IPS-15b (cell line): ENCODE data around the gene POLR2I.

Experiments
- H3K27me3 ChIP-seq: one replicate; pipeline ENCODE4 v1.6.1; 2013; ENCODE audit warnings: low read length; ENCODE audit not compliant: control insufficient read depth, insufficient read depth
- H3K36me3 ChIP-seq: one replicate; pipeline ENCODE4 v1.6.1; 2013; ENCODE audit warnings: low read length; ENCODE audit not compliant: control insufficient read depth, insufficient read depth
- H3K4me1 ChIP-seq: one replicate; pipeline ENCODE4 v1.6.1; 2013; ENCODE audit warnings: mild to moderate bottlenecking, low read length; ENCODE audit not compliant: control insufficient read depth, insufficient read depth
- H3K4me3 ChIP-seq: one replicate; pipeline ENCODE4 v1.5.1; 2013; ENCODE audit warnings: low read depth, low read length
- H3K9ac ChIP-seq: one replicate; pipeline ENCODE4 v1.6.1; 2013; ENCODE audit warnings: low read depth, mild to moderate bottlenecking, low read length
- H3K9me3 ChIP-seq: one replicate; pipeline ENCODE4 v1.6.1; 2013; ENCODE audit warnings: mild to moderate bottlenecking, low read length; ENCODE audit not compliant: control insufficient read depth, insufficient read depth

The POLR2I gene

DNA sequence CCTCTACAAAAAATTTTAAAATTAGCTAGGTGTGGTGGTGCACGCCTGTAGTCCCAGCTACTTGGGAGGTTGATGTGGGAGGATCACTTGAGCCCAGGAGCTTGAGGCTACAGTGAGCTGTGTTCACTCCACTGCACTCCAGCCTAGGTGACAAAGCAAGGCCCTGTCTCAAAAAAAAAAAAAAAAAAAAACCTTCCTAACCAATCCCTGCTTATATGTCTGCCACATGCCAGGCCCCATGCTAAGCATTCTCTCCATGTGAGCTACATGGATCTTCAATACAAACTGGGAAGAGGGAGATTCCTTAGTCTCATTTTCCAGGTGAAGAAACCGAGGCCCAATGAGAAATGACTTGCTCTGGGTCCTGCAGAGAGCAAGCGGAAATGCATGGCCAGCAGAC lies 6.0 kb downstream of the POLR2I start:
- no peak overlapping the region for H3K9ac ChIP-seq
- H3K36me3 ChIP-seq: peaks cover 29% of the 10 kb centered on the region
- H3K9me3 ChIP-seq: no peaks in the 10 kb centered on the region
- H3K4me1 ChIP-seq: peaks cover 11% of the 10 kb centered on the region
- no peak overlapping the region for H3K4me3 ChIP-seq
- no peaks in the 10 kb centered on the region for H3K27me3 ChIP-seq

DNA sequence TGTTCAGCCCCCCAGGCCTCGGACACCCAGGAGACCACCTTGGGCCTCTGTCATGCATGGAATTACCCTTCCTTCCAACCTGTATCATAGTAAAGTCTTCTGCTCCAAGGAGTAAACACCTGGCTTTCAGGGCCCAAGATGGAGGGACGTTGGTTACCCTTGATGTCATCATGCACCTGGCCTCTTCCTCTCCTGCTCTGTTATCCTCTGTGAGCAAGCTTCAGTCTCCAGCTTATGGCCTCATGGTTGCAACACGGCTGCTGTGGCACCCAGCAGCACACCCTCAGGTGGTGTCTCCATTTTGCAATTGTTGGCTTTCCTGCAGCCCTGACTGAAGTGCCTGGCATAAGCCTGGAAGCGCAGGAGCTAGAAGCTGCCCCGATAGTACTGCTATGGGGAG lies 7.7 kb downstream of the POLR2I start:
- H3K36me3 ChIP-seq: peaks cover 33% of the 10 kb centered on the region
- no peaks in the 10 kb centered on the region for H3K9me3 ChIP-seq
- no peak overlapping the region for H3K9ac ChIP-seq
- no peaks in the 10 kb centered on the region for H3K27me3 ChIP-seq
- H3K4me1 ChIP-seq: peaks cover 11% of the 10 kb centered on the region
- no peak overlapping the region for H3K4me3 ChIP-seq

DNA sequence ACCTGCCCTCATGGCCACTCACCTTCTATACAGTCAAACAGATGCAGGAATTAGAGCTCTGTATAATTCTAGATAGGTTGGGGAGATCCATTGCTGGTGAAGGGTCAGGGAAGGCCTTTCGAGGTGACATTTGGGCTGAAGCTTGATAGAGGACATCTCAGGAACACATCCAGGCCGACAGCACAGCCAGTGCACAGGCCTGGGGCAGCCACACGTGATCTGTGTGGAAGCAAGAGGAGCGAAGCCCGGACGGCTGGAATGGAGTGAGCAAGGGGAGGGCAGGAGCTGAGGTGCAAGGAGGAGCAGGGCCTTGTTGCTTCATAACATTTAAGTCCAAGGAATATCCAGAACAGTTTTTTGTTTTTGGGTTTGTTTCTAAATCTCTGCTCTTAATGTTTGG lies 8.2 kb downstream of the POLR2I start:
- H3K36me3 ChIP-seq: peaks cover 38% of the 10 kb centered on the region

GRCh38 chr19:36103842-36104552 lies 10.7 kb downstream of the POLR2I start:
- Histone ChIP-seq H3K4me3 (no peak overlapping the region), H3K9ac (no peak overlapping the region), H3K9me3 (no peaks in the 10 kb centered on the region), H3K27me3 (no peaks in the 10 kb centered on the region), H3K36me3 (peaks cover 59% of the 10 kb centered on the region), H3K4me1 (no peaks in the 10 kb centered on the region)

More for the DNA sequence above, 8.2 kb downstream of the POLR2I start:
- no peak overlapping the region for H3K4me3 ChIP-seq
- H3K27me3 ChIP-seq: no peaks in the 10 kb centered on the region
- no peaks in the 10 kb centered on the region for H3K9me3 ChIP-seq
- no peak overlapping the region for H3K9ac ChIP-seq
- peaks cover 9% of the 10 kb centered on the region for H3K4me1 ChIP-seq

- no peaks in the 10 kb centered on the region for H3K9me3 ChIP-seq
- no peak overlapping the region for H3K9ac ChIP-seq
- H3K4me1 ChIP-seq: no peaks in the 10 kb centered on the region
- H3K36me3 ChIP-seq: peaks cover 63% of the 10 kb centered on the region
- H3K4me3 ChIP-seq: no peak overlapping the region
- no peaks in the 10 kb centered on the region for H3K27me3 ChIP-seq
Measured at GRCh38 chr19:36103040-36103626, 11.5 kb downstream of the POLR2I start.

- Histone ChIP-seq H3K4me1 (no peaks in the 10 kb centered on the region), H3K9ac (no peak overlapping the region), H3K36me3 (peaks cover 71% of the 10 kb centered on the region), H3K9me3 (no peaks in the 10 kb centered on the region), H3K4me3 (no peak overlapping the region), H3K27me3 (no peaks in the 10 kb centered on the region)
Measured at GRCh38 chr19:36101550-36102327, 12.9 kb downstream of the POLR2I start.

GRCh38 chr19:36100476-36100875 lies 14.2 kb downstream of the POLR2I start:
- Histone ChIP-seq H3K4me1 (no peaks in the 10 kb centered on the region), H3K9ac (no peak overlapping the region), H3K4me3 (no peak overlapping the region), H3K36me3 (peaks cover 75% of the 10 kb centered on the region), H3K9me3 (no peaks in the 10 kb centered on the region), H3K27me3 (no peaks in the 10 kb centered on the region)

DNA sequence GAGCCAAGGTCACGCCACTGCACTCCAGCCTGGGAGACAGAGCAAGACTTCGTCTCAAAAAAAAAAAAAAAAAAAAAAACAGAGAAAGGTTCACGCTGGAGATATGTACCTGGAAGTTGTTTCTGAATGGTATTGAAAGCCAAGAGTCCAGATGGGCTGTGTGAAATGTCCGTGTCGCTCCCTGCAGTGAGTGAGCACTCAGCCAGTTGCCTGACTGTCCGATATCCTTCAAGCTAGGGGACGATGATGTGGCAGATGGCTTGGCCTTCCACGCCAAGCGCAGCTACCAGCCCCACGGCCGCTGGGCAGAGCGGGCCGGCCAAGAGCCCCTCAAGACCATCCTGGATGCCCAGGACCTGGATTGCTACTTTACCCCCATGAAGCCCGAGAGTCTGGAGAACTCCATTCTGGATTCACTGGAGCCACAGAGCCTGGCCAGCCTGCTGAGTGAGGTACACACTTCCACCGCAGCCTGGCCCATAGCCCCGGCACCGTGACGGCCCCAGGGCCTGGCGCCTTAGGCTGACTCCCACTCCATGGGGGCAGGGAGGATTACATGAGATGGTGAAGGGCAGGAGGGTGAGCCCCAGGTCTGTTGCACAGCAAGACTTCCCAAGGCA lies 15.4 kb downstream of the POLR2I start:
- Histone ChIP-seq H3K27me3 (no peaks in the 10 kb centered on the region), H3K36me3 (peaks cover 64% of the 10 kb centered on the region), H3K4me1 (no peaks in the 10 kb centered on the region), H3K4me3 (no peak overlapping the region), H3K9ac (no peak overlapping the region), H3K9me3 (no peaks in the 10 kb centered on the region)

DNA sequence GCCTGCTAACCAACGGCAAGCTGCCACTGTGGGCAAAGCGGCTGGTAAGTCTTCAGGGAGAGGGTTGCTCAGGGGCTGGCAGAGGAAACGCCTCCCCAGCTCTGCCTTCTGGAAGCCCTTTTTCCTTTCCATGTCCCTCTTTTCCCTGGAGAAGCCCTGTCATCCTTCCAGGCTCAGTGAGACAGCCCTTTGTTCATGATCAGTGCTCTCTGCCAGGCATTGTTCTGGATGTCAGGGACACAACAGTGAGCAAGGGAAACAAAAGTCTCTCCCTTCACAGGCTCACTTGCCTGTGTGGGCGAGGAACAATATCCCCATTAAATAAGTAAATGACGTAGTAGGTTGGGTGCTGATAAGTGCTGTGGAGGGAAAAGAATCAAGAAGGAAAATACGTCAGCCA lies 17.6 kb downstream of the POLR2I start:
- no peak overlapping the region for H3K9ac ChIP-seq
- H3K36me3 ChIP-seq: peaks cover 58% of the 10 kb centered on the region
- no peak overlapping the region for H3K4me3 ChIP-seq

DNA sequence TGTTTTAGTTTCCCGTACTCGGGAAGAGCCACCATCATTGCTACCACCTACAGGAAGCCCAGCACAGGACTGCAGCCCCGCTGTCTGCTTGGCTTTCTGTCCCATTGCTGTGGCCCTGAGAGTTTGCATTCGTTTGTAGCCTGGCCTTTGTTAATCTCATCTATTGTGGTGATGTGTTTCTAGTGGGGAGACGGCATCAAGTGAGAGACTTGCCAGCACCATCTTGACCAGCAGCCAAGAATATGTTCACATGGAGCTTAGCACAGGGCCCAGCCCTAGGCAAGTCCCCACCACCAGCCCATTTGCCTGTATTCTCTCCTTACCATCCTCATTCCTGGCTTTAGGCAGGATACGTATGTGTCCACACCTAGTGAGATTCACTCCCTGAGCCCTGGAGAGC lies 21.0 kb downstream of the POLR2I start:
- Histone ChIP-seq H3K9ac (no peak overlapping the region), H3K4me3 (no peak overlapping the region), H3K36me3 (peaks cover 51% of the 10 kb centered on the region)

More for the DNA sequence above, 17.6 kb downstream of the POLR2I start:
- no peaks in the 10 kb centered on the region for H3K4me1 ChIP-seq
- no peaks in the 10 kb centered on the region for H3K27me3 ChIP-seq
- no peaks in the 10 kb centered on the region for H3K9me3 ChIP-seq

DNA sequence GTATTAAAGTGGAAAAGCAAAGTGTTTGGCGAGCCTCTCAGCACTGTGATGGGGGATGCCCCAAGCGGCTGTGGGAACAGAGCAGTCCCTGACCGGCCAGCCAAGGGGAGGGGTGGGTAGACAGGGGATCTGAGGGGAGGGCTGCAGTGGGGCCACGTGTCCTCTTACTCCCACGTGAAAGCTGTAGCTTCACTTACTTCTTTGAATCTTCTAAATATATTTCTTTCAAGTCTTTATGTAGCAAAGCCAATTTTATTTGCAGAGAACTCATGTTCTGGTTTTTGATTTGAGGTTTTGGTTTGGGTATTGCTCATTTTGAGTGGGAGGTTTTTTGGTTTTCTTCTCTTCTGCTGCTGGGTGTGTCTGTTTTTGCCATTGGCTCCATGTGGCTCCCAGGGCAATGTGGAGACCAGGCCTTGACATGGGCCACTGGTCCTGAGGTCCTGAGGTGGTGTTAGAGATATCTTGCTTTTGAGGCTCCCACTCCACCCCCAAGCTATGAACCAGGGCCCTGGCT lies 21.5 kb downstream of the POLR2I start:
- Histone ChIP-seq H3K4me1 (no peaks in the 10 kb centered on the region), H3K27me3 (no peaks in the 10 kb centered on the region), H3K4me3 (no peak overlapping the region), H3K36me3 (peaks cover 53% of the 10 kb centered on the region), H3K9me3 (no peaks in the 10 kb centered on the region), H3K9ac (no peak overlapping the region)

More for the DNA sequence above, 21.0 kb downstream of the POLR2I start:
- Histone ChIP-seq H3K4me1 (no peaks in the 10 kb centered on the region), H3K9me3 (no peaks in the 10 kb centered on the region), H3K27me3 (no peaks in the 10 kb centered on the region)
